OCI-LY3 (cell line): Measurements from ENCODE around the gene ARMH4.

Source experiments
- H2AFZ ChIP-seq: fragments of 200-600, 300-600 bp; shearing (Covaris generic); 2 replicates; pipeline ENCODE4 v1.6.0; 2014; ENCODE audit warnings: antibody characterized with exemption, low read depth, low read length
- H3K27ac ChIP-seq: fragments of 200-600, 300-600 bp; sonication (generic); 2 replicates; pipeline ENCODE4 v1.5.1; 2014; ENCODE audit warnings: mild to moderate bottlenecking, low read length, moderate library complexity, mixed read lengths
- H3K27me3 ChIP-seq: fragments of 200-600, 300-600 bp; sonication (generic); 2 replicates; pipeline ENCODE4 v1.6.1; 2014; ENCODE audit warnings: low read depth, low read length, mixed read lengths
- H3K36me3 ChIP-seq: fragments of 200-600, 300-600 bp; sonication (generic); replicated peaks from 2 replicates; pipeline ENCODE3; 2014; ENCODE audit warnings: low read depth, low read length, mixed read lengths
- H3K4me1 ChIP-seq: fragments of 300-600, 200-600 bp; sonication (generic); 2 replicates; pipeline ENCODE4 v1.6.1; 2014; ENCODE audit warnings: low read length, mixed read lengths
- H3K4me2 ChIP-seq: fragments of 200-600, 300-600 bp; sonication (generic); 2 replicates; pipeline ENCODE4 v1.6.1; 2014; ENCODE audit warnings: low read length, mixed read lengths
- H3K4me3 ChIP-seq: fragments of 300-600, 200-600 bp; sonication (generic); 2 replicates; pipeline ENCODE4 v1.5.1; 2014; ENCODE audit warnings: antibody characterized with exemption, mild to moderate bottlenecking, low read length, moderate library complexity
- H3K79me2 ChIP-seq: fragments of 300-600, 200-600 bp; shearing (Covaris generic); 2 replicates; pipeline ENCODE4 v1.6.1; 2014; ENCODE audit warnings: mild to moderate bottlenecking, low read length, mixed read lengths
- H3K9ac ChIP-seq: fragments of 300-600, 200-600 bp; shearing (Covaris generic); 2 replicates; pipeline ENCODE4 v1.6.0; 2014; ENCODE audit warnings: mild to moderate bottlenecking, low read length, moderate library complexity
- H3K9me3 ChIP-seq: fragments of 200-600, 300-600 bp; shearing (Covaris generic); 2 replicates; pipeline ENCODE4 v1.6.1; 2014; ENCODE audit warnings: low read length, mixed read lengths; ENCODE audit not compliant: insufficient read depth
- H4K20me1 ChIP-seq: fragments of 200-600, 300-600 bp; sonication (generic); 2 replicates; pipeline ENCODE4 v1.6.1; 2016; ENCODE audit warnings: low read length, mixed read lengths; ENCODE audit not compliant: insufficient read depth
- EZH2phosphoT487 ChIP-seq: fragments of 200-600 bp; shearing (Covaris generic); IDR thresholded peaks from 2 replicates; pipeline ENCODE4 v1.6.1; 2018; ENCODE audit warnings: antibody characterized with exemption, mixed run types, low read depth
- TF ChIP-seq, protein P1 (sequence below): fragments of 200-600, 300-600 bp; sonication (generic); IDR thresholded peaks from 2 replicates; pipeline ENCODE4 v1.5.1; 2014; ENCODE audit warnings: antibody characterized with exemption, low read length, low read depth

The ARMH4 gene

DNA sequence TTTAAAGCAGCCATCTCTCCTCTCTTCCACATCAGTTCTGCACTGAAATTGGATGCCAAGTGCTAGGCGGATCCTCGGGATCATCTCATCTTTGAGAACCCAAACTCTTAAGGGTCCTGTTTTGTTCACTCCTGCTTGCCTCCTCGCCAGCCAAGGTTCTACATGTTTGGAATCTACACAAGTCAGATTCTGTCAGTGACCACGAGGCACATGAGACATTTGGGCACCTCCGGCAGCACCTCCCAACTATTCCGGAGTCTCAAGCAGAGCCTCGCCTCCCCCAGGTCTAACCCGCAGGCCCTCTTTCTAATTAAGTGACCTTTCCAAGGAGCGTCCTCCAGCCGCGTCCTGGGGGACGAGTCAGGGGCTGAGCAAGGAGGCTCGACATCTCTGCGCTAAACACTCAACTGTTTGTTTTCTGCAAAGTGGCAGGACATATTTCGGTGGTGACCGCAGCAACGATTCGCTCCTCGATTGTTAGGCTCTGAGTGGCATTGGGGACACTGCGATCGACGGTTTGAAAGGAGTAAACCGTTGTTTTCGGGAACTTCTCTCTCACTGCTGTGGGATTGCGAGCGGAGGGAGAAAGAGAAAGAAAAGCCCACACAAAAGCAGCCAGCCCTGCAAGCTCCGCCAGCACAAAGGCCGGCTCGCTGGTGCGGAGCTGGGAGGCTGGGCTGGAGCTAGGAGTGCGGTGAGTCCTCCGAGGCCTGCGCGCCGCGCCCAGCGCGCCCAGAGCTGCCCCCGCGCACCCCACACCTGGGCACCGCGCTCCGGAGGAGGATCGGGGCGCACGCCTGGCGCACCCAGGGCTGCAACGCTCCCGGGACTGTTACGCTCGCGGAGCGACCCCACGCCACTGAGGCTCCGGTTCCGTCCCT lies 640 bp downstream of the ARMH4 start:
- Histone ChIP-seq H3K79me2 (no peaks in the 10 kb centered on the region), H4K20me1 (no peaks in the 10 kb centered on the region), H3K9ac (no peak overlapping the region), H3K36me3 (no peaks in the 10 kb centered on the region), H3K9me3 (no peaks in the 10 kb centered on the region), H3K4me2 (peak overlapping the region; percentile 96), H3K27me3 (peaks cover 43% of the 10 kb centered on the region), H3K4me1 (peaks cover 6% of the 10 kb centered on the region), H3K4me3 (peak overlapping the region; percentile 83), H3K27ac (no peak overlapping the region), H2AFZ (peak overlapping the region; percentile 41; the same call in 1 of the 2 replicates)
- TF ChIP-seq EZH2phosphoT487 = no peak
- TF ChIP-seq, protein P1, sequence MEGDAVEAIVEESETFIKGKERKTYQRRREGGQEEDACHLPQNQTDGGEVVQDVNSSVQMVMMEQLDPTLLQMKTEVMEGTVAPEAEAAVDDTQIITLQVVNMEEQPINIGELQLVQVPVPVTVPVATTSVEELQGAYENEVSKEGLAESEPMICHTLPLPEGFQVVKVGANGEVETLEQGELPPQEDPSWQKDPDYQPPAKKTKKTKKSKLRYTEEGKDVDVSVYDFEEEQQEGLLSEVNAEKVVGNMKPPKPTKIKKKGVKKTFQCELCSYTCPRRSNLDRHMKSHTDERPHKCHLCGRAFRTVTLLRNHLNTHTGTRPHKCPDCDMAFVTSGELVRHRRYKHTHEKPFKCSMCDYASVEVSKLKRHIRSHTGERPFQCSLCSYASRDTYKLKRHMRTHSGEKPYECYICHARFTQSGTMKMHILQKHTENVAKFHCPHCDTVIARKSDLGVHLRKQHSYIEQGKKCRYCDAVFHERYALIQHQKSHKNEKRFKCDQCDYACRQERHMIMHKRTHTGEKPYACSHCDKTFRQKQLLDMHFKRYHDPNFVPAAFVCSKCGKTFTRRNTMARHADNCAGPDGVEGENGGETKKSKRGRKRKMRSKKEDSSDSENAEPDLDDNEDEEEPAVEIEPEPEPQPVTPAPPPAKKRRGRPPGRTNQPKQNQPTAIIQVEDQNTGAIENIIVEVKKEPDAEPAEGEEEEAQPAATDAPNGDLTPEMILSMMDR = no peak

DNA sequence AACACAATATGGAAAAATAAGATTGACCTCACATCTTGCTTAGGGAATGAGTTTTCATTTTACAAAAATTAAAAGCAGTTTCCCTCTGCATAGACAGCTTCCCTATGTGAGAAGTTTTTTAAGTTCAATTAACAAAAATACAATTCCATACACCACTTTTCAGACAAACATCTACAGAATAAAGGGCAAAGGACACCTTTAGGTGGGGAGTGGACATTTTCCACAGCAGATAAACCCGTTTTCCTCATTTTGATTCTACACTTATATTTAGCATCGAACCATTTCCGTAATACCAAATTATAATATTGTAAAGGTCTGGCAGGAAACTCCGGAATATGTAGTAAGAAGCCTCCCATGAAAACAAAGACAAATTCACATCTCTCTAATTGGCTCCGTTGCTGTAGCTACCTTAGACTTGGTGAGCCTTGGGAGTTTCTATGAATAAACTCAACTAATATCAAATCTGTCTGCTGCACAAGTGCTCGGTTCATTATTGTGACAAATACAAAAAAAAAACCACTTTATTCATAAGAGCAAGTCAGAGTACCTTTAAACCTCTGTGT lies 1.7 kb downstream of the ARMH4 start:
- H3K4me1 ChIP-seq = peaks cover 6% of the 10 kb centered on the region
- H4K20me1 ChIP-seq = no peaks in the 10 kb centered on the region
- H3K4me3 ChIP-seq = no peak overlapping the region
- H3K79me2 ChIP-seq = no peaks in the 10 kb centered on the region
- H2AFZ ChIP-seq = no peak overlapping the region
- H3K9ac ChIP-seq = no peak overlapping the region
- no peak overlapping the region for H3K4me2 ChIP-seq
- H3K36me3 ChIP-seq = no peaks in the 10 kb centered on the region
- no peak overlapping the region for H3K27ac ChIP-seq
- 0 out of 2 replicates have a peak, but pooled peaks have one; percentile 13 for TF ChIP-seq EZH2phosphoT487
- TF ChIP-seq, protein P1 = no peak
- H3K27me3 ChIP-seq = peaks cover 51% of the 10 kb centered on the region
- no peaks in the 10 kb centered on the region for H3K9me3 ChIP-seq

DNA sequence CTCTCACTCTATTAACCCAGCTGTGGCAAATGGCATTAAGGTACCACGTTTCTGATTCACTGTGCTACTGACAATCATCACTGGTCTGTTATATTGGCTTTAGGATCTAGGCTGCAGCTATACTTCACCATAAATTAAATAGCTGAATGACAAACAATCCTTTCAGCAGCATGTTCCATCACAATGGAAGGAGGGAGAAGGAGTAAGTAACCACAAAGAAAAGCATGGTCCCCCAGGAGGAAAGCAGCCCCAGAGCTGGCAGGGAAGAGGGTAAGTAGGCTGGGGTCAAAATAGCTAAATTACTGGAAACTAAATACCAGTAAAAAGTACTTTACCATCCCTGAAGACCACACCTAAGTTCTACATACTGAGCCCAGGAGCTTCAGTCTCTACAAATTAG lies 2.8 kb downstream of the ARMH4 start:
- Histone ChIP-seq H3K4me3 (no peak overlapping the region), H3K27me3 (peaks cover 51% of the 10 kb centered on the region), H3K9ac (no peak overlapping the region), H3K4me1 (peaks cover 6% of the 10 kb centered on the region), H3K9me3 (no peaks in the 10 kb centered on the region), H3K79me2 (no peaks in the 10 kb centered on the region), H2AFZ (no peak overlapping the region), H3K4me2 (no peak overlapping the region), H3K27ac (no peak overlapping the region), H4K20me1 (no peaks in the 10 kb centered on the region), H3K36me3 (no peaks in the 10 kb centered on the region)
- TF ChIP-seq EZH2phosphoT487 = no peak
- TF ChIP-seq, protein P1 = no peak

DNA sequence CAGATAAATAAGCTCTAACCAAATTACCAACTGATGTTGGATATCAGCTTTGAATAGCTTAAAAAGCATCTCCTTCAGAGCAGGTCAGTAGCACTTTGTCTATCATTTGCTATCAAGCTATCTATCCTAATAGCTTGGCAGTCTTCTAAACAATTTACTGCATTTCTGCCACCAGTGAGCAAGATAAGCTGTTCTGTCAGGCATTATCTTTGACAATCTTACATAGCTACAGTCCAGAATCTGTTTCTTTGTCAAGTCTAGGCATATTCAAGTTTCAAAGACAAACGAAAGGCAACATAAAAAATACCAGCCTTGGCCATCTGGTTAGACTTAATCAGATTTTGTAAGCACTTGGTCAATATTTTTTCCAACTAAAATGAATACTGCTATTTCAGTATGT lies 5.6 kb downstream of the ARMH4 start:
- no peaks in the 10 kb centered on the region for H3K79me2 ChIP-seq
- peaks cover 46% of the 10 kb centered on the region for H3K27me3 ChIP-seq
- H4K20me1 ChIP-seq = no peaks in the 10 kb centered on the region
- TF ChIP-seq, protein P1 = no peak
- TF ChIP-seq EZH2phosphoT487 = no peak
- no peaks in the 10 kb centered on the region for H3K36me3 ChIP-seq
- H3K4me1 ChIP-seq = no peaks in the 10 kb centered on the region
- no peak overlapping the region for H2AFZ ChIP-seq
- no peak overlapping the region for H3K4me2 ChIP-seq
- H3K9me3 ChIP-seq = no peaks in the 10 kb centered on the region
- H3K27ac ChIP-seq = no peak overlapping the region
- no peak overlapping the region for H3K9ac ChIP-seq
- no peak overlapping the region for H3K4me3 ChIP-seq
